Trophoblast cell (in vitro differentiated cells and primary cell): ENCODE data around the gene MANEAL.

Source experiments
- DNase-seq, 2 donors: peaks; one replicate each; pipeline ENCODE4 v3.0.0-alpha.2; 2016
- H2AFZ ChIP-seq: 2 replicates; pipeline ENCODE4 v1.6.1; 2013; ENCODE audit warnings: low read length, moderate library complexity, mild to moderate bottlenecking; ENCODE audit not compliant: insufficient read depth, poor library complexity
- H2AK5ac ChIP-seq: 2 replicates; pipeline ENCODE4 v1.6.1; 2013; ENCODE audit warnings: mild to moderate bottlenecking, low read length
- H2BK120ac ChIP-seq: 2 replicates; pipeline ENCODE4 v1.6.1; 2013; ENCODE audit warnings: low read length, mild to moderate bottlenecking, moderate library complexity; ENCODE audit not compliant: insufficient read depth, poor library complexity
- H2BK12ac ChIP-seq: 2 replicates; pipeline ENCODE4 v1.6.1; 2013; ENCODE audit warnings: mild to moderate bottlenecking, low read length, moderate library complexity
- H2BK5ac ChIP-seq: 2 replicates; pipeline ENCODE4 v1.6.1; 2013; ENCODE audit warnings: low read length, low read depth, moderate library complexity, mild to moderate bottlenecking; ENCODE audit not compliant: poor library complexity
- H3K14ac ChIP-seq: 2 replicates; pipeline ENCODE4 v1.6.1; 2013; ENCODE audit warnings: mild to moderate bottlenecking, low read length
- H3K18ac ChIP-seq: 2 replicates; pipeline ENCODE4 v1.6.1; 2013; ENCODE audit warnings: mild to moderate bottlenecking, low read length
- H3K23ac ChIP-seq: 2 replicates; pipeline ENCODE4 v1.6.1; 2013; ENCODE audit warnings: low read length
- H3K27ac ChIP-seq: 2 replicates; pipeline ENCODE4 v1.5.1; 2013; ENCODE audit warnings: low read depth, mild to moderate bottlenecking, inconsistent platforms, low read length, moderate library complexity
- H3K27me3 ChIP-seq: 2 replicates; pipeline ENCODE4 v1.6.1; 2013; ENCODE audit warnings: inconsistent platforms, mild to moderate bottlenecking, low read length, moderate library complexity; ENCODE audit not compliant: insufficient read depth
- H3K36me3 ChIP-seq, 2 experiments: 1 replicate in 1 of 2; 2 replicates in 1 of 2; pipeline ENCODE4 v1.6.1; 2013; ENCODE audit warnings: low read length in 2 of 2, mild to moderate bottlenecking in 2 of 2, moderate library complexity in 1 of 2; ENCODE audit not compliant: insufficient read depth in 2 of 2, control insufficient read depth in 1 of 2
- H3K4ac ChIP-seq: 2 replicates; pipeline ENCODE4 v1.6.1; 2013; ENCODE audit warnings: low read depth, mild to moderate bottlenecking, low read length, moderate library complexity
- H3K4me1 ChIP-seq, 2 experiments: 1 replicate in 1 of 2; 2 replicates in 1 of 2; pipeline ENCODE4 v1.6.1; 2013; ENCODE audit warnings: low read length in 2 of 2, mild to moderate bottlenecking in 2 of 2, moderate library complexity in 1 of 2; ENCODE audit not compliant: insufficient read depth in 2 of 2, control insufficient read depth in 1 of 2
- H3K4me2 ChIP-seq: 2 replicates; pipeline ENCODE4 v1.6.1; 2013; ENCODE audit warnings: inconsistent platforms, mild to moderate bottlenecking, low read length, moderate library complexity
- H3K4me3 ChIP-seq: 2 replicates; pipeline ENCODE4 v1.5.1; 2013; ENCODE audit warnings: mild to moderate bottlenecking, low read depth, low read length, inconsistent platforms
- H3K79me1 ChIP-seq: one replicate; pipeline ENCODE4 v1.6.1; 2013; ENCODE audit warnings: low read length
- H3K79me2 ChIP-seq: 2 replicates; pipeline ENCODE4 v1.6.1; 2013; ENCODE audit warnings: low read length, mild to moderate bottlenecking; ENCODE audit not compliant: control insufficient read depth, insufficient read depth, poor library complexity
- H3K9ac ChIP-seq: 2 replicates; pipeline ENCODE4 v1.6.1; 2013; ENCODE audit warnings: mild to moderate bottlenecking, low read length
- H3K9me3 ChIP-seq: 2 replicates; pipeline ENCODE4 v1.6.1; 2013; ENCODE audit warnings: low read depth, mild to moderate bottlenecking, control low read depth, inconsistent platforms, low read length; ENCODE audit not compliant: insufficient read depth
- H4K12ac ChIP-seq: 2 replicates; pipeline ENCODE4 v1.6.1; 2013; ENCODE audit warnings: low read depth, mild to moderate bottlenecking, low read length, moderate library complexity
- H4K8ac ChIP-seq: 2 replicates; pipeline ENCODE4 v1.6.1; 2013; ENCODE audit warnings: low read depth, mild to moderate bottlenecking, low read length, moderate library complexity
- H4K91ac ChIP-seq: one replicate; pipeline ENCODE4 v1.6.1; 2013; ENCODE audit warnings: low read depth, mild to moderate bottlenecking, low read length, moderate library complexity
- WGBS: extraction: QIAGEN DNeasy Blood & Tissue Kit; methylation state at CpG from one replicate; pipeline ENCODE4 v1.1.7; 2013; ENCODE audit warnings: missing lambda C conversion rate; ENCODE audit not compliant: insufficient read length, insufficient coverage; ENCODE audit errors: extremely low coverage; 5-methylcytosine and 5-hydroxymethylcytosine counted together

The MANEAL gene

DNA sequence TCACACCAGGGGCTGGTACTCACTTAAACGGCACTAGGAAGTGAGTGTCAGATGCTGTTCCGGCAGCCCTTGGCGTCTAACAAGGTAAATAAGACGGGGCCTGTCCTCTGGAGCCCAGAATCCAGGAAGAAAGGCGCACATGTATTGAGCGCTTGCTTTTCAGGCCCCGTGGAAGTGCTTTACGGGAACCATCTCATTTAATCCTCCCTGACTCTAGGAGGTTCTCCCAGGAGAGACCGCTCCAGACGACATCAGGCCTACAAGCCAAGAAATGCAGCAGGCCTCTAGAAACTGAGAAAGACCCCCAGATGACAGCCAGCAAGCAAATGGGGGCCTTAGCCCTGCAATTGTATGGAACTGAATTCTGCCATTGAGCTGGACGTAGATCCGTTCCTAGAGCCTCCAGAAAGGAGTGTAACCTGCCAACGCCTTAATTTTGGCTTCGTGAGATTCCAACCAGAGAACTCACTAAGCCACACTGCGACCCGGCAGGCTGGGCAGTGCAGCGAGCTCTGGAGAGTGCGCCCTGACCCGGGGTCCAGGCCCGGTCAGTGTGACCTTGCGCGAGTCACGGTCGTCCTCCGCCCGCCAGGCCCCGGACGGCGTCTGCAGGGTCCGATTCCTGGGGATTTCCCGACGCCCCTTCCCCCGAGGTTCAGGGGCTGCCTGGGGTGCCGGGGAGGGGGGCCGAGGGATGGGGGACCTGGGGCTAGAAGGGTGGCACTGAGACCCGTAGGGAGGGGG, 532 bp upstream of the MANEAL start:
- Histone ChIP-seq H3K14ac (no peak overlapping the region), H3K9ac (no peak overlapping the region), H3K36me3 (no peaks in the 10 kb centered on the region), H3K27ac (no peak overlapping the region), H3K79me1 (no peaks in the 10 kb centered on the region), H2BK12ac (no peak overlapping the region), H2AK5ac (no peak overlapping the region), H2BK120ac (no peak overlapping the region), H2BK5ac (no peak overlapping the region), H3K4ac (no peak overlapping the region), H3K4me3 (no peak overlapping the region), H3K4me2 (no peak overlapping the region), H4K8ac (no peak overlapping the region), H2AFZ (no peak overlapping the region), H3K9me3 (no peaks in the 10 kb centered on the region), H3K27me3 (peaks cover 19% of the 10 kb centered on the region), H3K23ac (no peak overlapping the region), H4K91ac (no peak overlapping the region), H3K4me1 (peaks cover 4% of the 10 kb centered on the region in 2 experiments), H3K79me2 (peaks cover 2% of the 10 kb centered on the region), H4K12ac (no peak overlapping the region), H3K18ac (no peak overlapping the region)
- DNase-seq, result peak in 1 of 2 donors; percentile 28
- no CpG with 5 or more reads among the region's 36 CpGs for WGBS

DNA sequence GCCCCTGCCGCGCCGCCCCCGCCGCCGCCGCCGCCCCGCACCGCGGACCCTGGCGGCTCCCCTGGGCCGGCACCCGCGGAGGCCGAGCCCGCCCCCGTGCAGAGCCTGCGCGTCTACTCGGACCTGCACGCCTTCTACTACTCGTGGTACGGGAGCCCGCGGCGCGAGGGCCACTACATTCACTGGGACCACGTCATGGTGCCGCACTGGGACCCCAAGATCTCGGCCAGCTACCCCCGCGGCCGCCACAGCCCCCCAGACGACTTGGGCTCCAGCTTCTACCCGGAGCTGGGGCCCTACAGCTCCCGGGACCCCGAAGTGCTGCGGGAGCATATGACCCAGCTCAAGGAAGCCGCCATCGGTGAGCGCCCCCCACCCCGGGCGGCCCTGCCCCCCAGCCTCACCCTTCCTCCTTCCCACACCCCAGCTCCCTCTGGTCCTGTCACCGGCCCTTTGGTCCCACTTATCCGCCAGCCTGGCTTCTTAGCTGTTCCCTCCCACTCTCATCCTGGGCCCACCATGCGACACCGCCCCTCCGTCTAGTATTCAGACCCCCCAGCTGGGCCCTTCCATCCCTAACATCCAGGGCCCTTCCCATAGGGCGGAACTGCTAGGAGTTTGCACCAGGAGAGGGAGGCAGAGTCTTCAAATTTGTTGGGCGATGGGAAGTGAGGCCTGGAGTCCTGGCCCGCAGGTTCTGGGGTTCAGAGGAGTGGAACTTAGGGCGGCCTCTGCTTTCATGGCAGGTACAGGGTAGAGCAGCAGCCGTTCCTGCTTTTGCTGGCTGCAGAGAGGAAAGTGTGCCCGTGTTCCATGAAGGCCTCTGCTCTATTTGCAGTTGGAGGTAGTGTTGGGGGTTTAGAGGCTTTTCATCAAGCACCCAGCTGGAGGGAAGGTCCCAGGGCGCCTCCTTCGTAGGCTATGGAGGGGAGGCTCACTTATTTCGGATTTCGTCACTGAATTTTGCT, 1.0 kb downstream of the MANEAL start:
- no peak overlapping the region for H4K12ac ChIP-seq
- no peak overlapping the region for H3K4ac ChIP-seq
- H3K23ac ChIP-seq, result no peak overlapping the region
- no peak overlapping the region for H3K27ac ChIP-seq
- H3K4me2 ChIP-seq, result peak overlapping the region; percentile 68
- H3K79me2 ChIP-seq, result peaks cover 2% of the 10 kb centered on the region
- H2BK5ac ChIP-seq, result no peak overlapping the region
- peaks cover 4% of the 10 kb centered on the region in 2 experiments for H3K4me1 ChIP-seq
- no peak overlapping the region for H3K18ac ChIP-seq
- no peak overlapping the region for H4K91ac ChIP-seq
- no CpG with 5 or more reads among the region's 59 CpGs for WGBS
- no peak overlapping the region for H3K14ac ChIP-seq
- H4K8ac ChIP-seq, result no peak overlapping the region
- H2AFZ ChIP-seq, result no peak overlapping the region
- no peaks in the 10 kb centered on the region for H3K79me1 ChIP-seq
- H2AK5ac ChIP-seq, result no peak overlapping the region
- no peak overlapping the region for H3K4me3 ChIP-seq
- H3K9me3 ChIP-seq, result no peaks in the 10 kb centered on the region
- H3K36me3 ChIP-seq, result peaks cover 0 to 2% of the 10 kb centered on the region in 2 experiments
- no peak overlapping the region for H2BK12ac ChIP-seq
- H3K9ac ChIP-seq, result no peak overlapping the region
- peaks cover 19% of the 10 kb centered on the region for H3K27me3 ChIP-seq
- no peak for DNase-seq
- no peak overlapping the region for H2BK120ac ChIP-seq

DNA sequence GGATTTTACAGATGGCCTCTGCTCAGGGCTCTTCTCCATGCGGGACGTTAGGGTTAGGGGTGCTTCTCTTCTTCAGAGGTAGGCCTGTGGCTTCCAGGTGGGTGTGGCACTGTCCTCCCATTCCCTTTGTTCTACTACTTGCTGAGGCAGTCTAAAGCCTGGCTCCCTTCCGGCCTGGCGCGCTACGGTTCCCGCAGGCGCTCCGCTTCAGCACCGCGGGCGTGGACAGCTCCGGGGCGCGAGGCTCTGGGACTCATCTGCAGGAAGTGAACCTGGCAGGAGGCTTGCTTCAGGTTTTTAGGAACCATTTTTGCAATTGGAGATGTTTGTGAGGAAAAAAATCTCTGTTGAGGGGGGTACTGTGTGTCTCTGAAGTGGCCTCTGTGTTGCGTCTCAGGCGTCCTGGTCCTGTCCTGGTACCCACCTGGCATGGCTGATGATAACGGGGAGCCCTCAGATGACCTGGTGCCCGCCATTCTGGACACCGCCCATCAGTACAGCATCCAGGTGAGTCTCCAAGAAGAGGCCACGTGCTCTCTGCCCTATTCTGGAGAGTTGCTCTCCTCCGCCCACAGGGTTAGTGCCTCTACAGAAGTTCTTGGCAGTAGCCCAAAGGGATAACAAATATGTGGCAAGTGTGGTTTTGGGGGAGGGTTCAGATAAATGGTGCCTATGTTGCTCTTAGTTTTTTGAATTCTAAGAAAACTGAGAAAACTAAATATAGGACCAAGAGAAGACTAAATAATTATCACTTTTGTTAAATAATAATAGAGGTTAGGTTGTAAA, 1.9 kb downstream of the MANEAL start:
- H3K4me3 ChIP-seq, result no peak overlapping the region
- H3K4ac ChIP-seq, result no peak overlapping the region
- no peak overlapping the region for H3K4me2 ChIP-seq
- peaks cover 2% of the 10 kb centered on the region for H3K9me3 ChIP-seq
- no CpG with 5 or more reads among the region's 22 CpGs for WGBS
- no peak overlapping the region for H3K23ac ChIP-seq
- H3K79me2 ChIP-seq, result peaks cover 2% of the 10 kb centered on the region
- no peak overlapping the region for H4K12ac ChIP-seq
- peaks cover 4% of the 10 kb centered on the region in 2 experiments for H3K4me1 ChIP-seq
- DNase-seq, result peak; percentile 43 to 81
- H3K36me3 ChIP-seq, result peaks cover 5 to 6% of the 10 kb centered on the region in 2 experiments
- H3K79me1 ChIP-seq, result no peaks in the 10 kb centered on the region
- no peak overlapping the region for H2BK5ac ChIP-seq
- peaks cover 19% of the 10 kb centered on the region for H3K27me3 ChIP-seq
- no peak overlapping the region for H4K91ac ChIP-seq
- no peak overlapping the region for H3K9ac ChIP-seq
- no peak overlapping the region for H4K8ac ChIP-seq
- H2AK5ac ChIP-seq, result no peak overlapping the region
- H2BK120ac ChIP-seq, result no peak overlapping the region
- no peak overlapping the region for H2BK12ac ChIP-seq
- H3K14ac ChIP-seq, result no peak overlapping the region
- H2AFZ ChIP-seq, result no peak overlapping the region
- no peak overlapping the region for H3K18ac ChIP-seq
- no peak overlapping the region for H3K27ac ChIP-seq

DNA sequence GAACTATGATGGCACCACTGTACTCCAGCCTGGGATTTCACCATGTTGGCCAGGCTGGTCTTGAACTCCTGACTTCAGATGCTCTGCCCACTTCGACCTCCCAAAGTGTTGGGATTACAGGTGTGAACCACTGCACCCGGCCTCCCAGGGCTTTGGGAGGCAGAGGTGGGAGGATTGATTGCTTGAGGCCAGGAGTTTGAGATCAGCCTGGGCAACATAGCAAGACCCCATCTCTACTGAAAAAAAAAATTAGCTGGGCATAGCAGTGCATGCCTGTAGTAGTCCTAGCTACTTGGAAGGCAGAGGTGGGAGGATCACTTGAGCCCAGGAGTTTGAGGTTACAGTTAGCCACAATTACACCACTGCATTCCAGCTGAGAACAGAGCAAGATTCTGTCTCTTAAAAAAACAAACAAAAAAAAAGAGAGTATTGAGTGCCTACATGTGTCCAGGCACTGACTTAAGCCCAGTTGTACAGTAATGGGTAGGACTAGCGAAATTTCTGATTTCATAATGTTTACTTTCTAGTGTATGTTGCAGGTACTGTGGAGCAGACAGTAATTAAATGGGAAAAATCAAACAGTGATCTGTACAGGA, 4.2 kb downstream of the MANEAL start:
- no peak overlapping the region for H3K23ac ChIP-seq
- H4K12ac ChIP-seq, result no peak overlapping the region
- H3K14ac ChIP-seq, result no peak overlapping the region
- H3K9ac ChIP-seq, result no peak overlapping the region
- no peak overlapping the region for H3K4me2 ChIP-seq
- H2BK5ac ChIP-seq, result no peak overlapping the region
- no peak overlapping the region for H2BK120ac ChIP-seq
- no peak overlapping the region for H3K4ac ChIP-seq
- H3K27ac ChIP-seq, result no peak overlapping the region
- peaks cover 13 to 14% of the 10 kb centered on the region in 2 experiments for H3K36me3 ChIP-seq
- WGBS, result no CpG with 5 or more reads among the region's 3 CpGs
- no peak overlapping the region for H4K91ac ChIP-seq
- H2AK5ac ChIP-seq, result no peak overlapping the region
- peaks cover 2% of the 10 kb centered on the region for H3K79me2 ChIP-seq
- H4K8ac ChIP-seq, result no peak overlapping the region
- H3K9me3 ChIP-seq, result peaks cover 2% of the 10 kb centered on the region
- DNase-seq, result no peak
- no peak overlapping the region for H2BK12ac ChIP-seq
- no peak overlapping the region for H2AFZ ChIP-seq
- no peak overlapping the region for H3K18ac ChIP-seq
- no peaks in the 10 kb centered on the region for H3K79me1 ChIP-seq
- H3K4me3 ChIP-seq, result no peak overlapping the region
- peaks cover 17% of the 10 kb centered on the region for H3K27me3 ChIP-seq
- H3K4me1 ChIP-seq, result peaks cover 4% of the 10 kb centered on the region in 2 experiments
